IPS-18c (cell line): ENCODE results near the gene OTUD5.
"Not testable (repeated sequence)": the region's sequence is repeated elsewhere in the genome, so short reads cannot be mapped to it uniquely, and the experiment has no call there.

Source experiments
- H3K4me3 ChIP-seq: 2 replicates; pipeline ENCODE4 v1.7.0; 2013; ENCODE audit warnings: low read depth, mild to moderate bottlenecking, low read length, moderate library complexity; ENCODE audit not compliant: insufficient read depth
- H3K9me3 ChIP-seq: one replicate; pipeline ENCODE4 v1.6.1; 2013; ENCODE audit warnings: mild to moderate bottlenecking, low read length, moderate library complexity; ENCODE audit not compliant: control insufficient read depth, insufficient read depth

Gene OTUD5

DNA sequence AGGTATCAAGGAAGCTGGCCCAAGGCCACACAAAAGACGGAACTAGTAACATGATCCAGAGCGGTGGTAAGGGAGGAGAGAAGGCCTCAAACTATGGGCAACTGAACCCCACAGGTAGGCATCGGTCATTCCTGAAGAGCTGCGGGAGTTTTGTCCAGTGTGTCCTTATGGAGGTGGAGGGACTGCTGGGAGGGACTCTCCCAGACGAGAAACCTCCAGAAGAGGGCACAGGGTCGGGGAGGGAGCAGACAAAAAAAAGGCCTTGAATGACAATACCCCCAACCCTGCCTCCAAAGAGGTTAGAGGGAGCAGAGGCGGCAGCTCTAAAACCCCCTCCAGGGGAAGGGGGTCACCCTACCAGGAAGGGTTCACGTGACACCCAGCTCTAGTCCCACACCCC, 53.2 kb downstream of the OTUD5 start:
- peaks cover 14% of the 10 kb centered on the region for H3K9me3 ChIP-seq
- H3K4me3 ChIP-seq: no peak overlapping the region

DNA sequence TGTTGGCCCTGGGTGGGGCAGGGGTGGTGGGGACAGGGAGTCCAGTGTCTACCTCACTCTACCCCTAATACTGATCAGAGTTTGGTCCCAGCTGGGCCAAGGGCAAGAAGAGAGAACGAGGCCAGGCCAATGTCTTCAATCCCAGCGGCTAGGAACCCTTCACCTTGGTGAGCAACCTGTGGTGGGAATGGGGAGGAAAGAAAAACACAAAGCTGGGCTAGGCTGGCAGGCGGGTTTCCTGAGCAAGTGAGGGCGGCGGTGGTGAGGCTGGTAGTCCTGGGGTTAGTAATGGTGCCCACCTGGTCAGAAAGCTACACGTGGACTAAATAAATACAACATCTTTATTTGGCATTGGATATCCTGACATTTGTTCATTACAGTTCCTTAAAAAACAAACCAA, 54.1 kb downstream of the OTUD5 start:
- Histone ChIP-seq H3K4me3 (no peak overlapping the region), H3K9me3 (peaks cover 14% of the 10 kb centered on the region)

DNA sequence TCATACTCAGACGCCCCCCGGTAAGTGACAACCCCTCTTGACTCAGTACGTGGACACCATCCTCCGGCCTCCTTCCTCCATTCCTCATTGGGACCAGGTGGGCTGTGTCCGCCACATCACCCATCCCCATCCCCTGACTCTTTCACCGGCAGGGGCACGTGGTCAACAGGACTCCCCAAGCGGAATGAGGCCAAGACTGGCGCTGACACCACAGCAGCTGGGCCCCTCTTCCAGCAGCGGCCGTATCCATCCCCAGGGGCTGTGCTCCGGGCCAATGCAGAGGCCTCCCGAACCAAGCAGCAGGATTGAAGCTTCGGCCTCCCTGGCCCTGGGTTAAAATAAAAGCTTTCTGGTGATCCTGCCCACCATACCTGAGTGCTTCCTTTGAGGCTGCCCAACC, 54.6 kb downstream of the OTUD5 start:
- no peak overlapping the region for H3K4me3 ChIP-seq
- peaks cover 17% of the 10 kb centered on the region for H3K9me3 ChIP-seq

DNA sequence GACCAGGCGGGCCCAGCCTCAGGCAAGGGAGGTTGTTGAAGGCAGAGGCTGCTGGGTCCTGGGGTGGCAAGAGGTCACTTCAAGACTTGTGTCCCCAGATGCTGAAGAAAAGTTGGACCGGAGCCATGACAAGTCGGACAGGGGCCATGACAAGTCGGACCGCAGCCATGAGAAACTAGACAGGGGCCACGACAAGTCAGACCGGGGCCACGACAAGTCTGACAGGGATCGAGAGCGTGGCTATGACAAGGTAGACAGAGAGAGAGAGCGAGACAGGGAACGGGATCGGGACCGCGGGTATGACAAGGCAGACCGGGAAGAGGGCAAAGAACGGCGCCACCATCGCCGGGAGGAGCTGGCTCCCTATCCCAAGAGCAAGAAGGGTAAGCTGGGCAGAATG, 55.3 kb downstream of the OTUD5 start:
- peaks cover 17% of the 10 kb centered on the region for H3K9me3 ChIP-seq
- no peak overlapping the region for H3K4me3 ChIP-seq

DNA sequence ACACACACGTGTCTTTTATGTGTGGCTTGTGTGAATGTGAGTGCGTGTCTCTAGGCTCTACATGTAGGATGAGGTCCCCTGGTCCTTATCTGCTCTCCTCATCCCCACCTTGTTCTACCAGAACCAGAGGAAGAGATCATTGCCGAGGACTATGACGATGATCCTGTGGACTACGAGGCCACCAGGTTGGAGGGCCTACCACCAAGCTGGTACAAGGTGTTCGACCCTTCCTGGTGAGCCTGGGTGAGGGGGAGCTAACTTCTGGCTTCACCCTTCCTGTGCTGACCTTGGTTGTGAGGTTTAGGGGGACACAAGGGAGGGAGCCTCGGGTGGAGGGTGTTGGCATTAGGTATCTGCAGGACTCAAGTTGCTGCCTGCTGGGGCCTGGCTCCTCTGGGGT, 56.3 kb downstream of the OTUD5 start:
- peaks cover 20% of the 10 kb centered on the region for H3K9me3 ChIP-seq
- no peak overlapping the region; the same call in 1 of the 2 replicates for H3K4me3 ChIP-seq

DNA sequence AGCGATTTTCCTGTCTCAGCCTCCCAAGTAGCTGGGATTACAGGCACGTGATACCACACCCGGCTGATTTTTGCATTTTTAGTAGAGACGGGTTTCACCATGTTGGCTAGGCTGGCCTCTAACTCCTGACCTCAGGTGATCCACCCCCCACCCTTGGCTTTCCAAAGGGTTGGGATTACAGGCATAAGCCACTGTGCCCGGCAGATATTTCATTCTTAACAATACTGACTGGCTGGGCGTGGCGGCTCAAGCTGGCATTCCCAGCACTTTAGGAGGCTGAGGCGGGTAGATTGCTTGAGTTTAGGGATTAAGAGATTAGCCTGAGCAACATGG, 58.4 kb downstream of the OTUD5 start:
- Histone ChIP-seq H3K4me3 (no peak overlapping the region), H3K9me3 (peaks cover 20% of the 10 kb centered on the region)

DNA sequence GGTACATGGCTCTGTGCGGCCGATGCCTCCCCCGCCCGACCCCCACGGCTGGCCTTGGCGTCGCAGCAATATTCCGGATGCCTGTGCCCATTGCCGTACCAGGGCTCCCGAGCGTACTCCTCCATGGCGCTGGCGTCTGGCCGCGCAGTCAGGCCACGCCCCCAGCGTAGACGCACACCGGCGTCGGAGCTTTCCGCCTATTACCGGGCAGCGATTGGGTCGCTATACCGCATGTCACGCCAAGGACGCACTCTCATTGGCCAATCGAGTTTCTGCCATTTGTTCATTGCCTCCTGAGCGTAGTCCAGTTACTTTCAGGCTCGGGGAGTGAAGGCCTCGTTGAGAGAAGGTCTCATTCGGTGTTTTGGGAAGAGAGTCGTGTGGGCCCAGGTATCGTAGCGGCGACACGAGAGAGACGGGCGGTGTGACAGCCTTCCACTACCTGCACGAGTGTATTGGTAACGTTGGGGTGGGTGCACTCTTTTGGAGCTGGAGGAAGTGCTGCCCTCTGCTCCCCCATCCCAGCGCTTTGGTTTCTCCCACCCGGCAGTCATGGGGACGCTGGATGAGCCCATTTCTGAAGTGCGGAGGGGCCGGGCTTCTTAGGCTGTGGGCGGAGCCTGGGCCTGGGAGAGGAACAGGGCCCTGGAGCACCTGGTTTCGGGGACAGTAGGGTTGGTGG, 59.6 kb downstream of the OTUD5 start, which contains the start of the genes PQBP1 and TIMM17B:
TSS of gene PQBP1 (plus strand) at position 306 of the 682 bp plus-strand sequence. CDS start 580 bp downstream, outside the sequence.
TSS of gene TIMM17B (minus strand) at position 144 of the 682 bp plus-strand sequence. CDS start at position 125, 19 bp downstream.
- peaks cover 18% of the 10 kb centered on the region for H3K9me3 ChIP-seq
- peak within 1 kb of the TSS; percentile 61 for H3K4me3 ChIP-seq

DNA sequence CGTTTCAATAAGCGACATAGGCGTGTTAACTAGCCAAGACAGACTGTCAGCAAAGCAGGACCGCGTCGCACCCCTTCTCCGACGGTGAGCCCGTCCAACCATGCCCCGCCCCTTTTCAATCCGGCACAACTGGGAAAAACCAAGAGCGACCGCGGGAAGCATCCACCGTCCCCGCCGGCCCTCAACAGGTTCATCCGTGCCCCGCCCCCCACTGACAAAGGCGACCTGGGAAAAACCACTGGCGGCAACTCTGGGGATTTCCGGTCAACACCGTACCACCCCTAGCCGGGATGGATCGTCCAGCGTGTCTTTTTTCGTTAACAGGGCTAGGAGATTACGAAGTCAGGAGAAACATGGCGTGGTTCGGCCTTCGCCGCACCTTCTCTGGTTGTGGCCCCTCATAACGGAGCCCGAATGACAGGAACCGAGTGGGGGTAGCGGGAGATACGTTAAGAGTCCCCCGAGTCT, 60.2 kb downstream of the OTUD5 start:
- peaks cover 14% of the 10 kb centered on the region for H3K9me3 ChIP-seq
- peak overlapping the region; percentile 61 for H3K4me3 ChIP-seq

DNA sequence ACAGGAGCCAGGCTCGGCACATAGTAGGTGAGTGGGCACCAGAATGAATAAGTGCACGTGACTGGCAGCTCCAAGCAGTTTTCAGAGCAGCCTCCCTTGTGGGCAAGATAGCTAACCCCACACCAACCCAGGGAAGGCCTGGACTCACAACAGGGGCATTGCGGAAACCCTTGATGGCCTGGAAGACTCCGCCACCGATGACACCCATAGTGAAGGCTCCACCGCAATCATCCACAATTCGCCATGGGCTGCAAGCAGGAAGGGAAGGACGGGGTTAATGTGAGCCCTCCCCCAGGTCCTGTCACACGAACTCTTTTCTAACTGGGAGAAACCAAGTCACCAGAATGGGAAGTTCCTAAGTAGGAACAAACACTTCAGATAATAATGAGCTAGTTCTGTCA, 60.8 kb downstream of the OTUD5 start:
- H3K9me3 ChIP-seq: peaks cover 11% of the 10 kb centered on the region
- peak overlapping the region; percentile 61 for H3K4me3 ChIP-seq

DNA sequence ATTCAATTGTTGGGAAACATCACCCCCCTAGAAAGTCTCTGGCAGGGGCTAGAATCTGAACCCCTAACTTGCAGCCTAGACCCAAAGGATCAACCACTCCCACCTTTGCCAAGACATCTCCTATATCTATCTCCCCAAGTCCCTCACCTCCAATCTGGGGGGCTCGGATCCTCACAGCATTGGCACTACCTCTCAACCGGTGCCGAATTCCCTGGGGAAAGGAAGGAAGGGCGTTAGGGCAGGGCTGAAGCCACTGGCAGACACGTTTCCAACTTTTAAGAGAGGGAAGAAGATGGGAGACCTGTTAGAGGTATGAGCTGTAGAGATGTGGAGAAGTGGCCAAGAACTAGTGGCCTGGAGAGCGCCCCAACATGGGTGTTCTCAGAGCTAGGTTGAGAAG, 62.5 kb downstream of the OTUD5 start:
- no peak overlapping the region for H3K4me3 ChIP-seq
- H3K9me3 ChIP-seq: peaks cover 13% of the 10 kb centered on the region

DNA sequence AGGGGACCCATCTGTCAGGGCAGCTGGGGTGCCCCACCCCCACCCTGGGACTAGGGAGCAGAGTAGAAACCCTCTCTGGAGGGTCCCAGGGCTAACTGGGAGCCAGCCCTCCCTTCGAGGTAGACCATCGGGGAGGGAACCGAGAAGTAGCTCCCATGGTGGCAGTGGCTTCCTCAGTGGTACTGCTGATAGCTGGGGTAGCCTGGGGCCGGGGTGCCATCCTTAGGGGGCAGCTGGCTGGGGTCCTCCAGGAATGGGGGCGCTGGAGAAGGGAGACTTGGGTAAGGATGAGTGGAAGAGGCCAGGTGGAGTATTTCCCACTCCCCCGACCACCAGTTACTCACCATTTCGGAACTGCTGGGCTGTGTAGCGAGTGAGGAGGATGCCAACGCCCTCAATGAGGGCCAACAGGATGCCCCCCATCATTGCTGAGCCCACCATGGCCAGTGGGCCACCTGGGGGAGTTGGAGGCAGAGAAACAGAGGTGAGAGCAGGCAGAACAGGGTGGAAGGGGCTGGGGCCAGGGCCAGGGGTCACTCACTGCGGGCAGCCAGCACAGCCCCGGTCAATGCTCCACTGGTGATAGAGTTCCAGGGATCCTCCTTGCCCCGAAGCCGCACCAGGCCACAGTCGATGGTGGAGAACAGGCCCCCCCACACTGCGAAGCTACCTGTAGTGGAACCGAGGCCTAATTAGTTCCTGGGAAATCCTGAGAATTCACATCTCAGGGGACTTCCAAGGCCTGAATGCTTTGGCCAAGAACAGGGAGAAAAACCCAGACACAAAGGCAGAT, 63.7 kb downstream of the OTUD5 start:
- peaks cover 8% of the 10 kb centered on the region for H3K9me3 ChIP-seq
- no peak overlapping the region for H3K4me3 ChIP-seq

DNA sequence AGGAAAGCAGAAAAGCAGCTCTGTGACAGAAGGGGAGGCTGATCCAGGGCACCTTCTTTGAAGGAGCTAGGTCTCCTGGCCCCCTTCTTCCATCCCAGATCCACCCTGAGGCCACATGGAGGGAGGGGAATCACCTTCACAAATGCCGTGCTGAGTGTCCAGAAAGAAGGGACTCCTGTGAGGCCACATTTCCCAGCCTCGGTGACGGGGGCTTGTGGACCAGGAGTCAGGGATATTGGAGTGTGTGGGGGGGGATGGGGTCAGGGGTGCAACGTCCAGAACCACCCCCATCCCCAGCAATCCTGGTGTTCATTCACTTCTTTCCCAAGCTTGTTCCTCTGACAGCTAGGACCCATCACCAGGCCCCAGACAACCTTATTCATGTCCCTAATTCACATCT, 64.5 kb downstream of the OTUD5 start:
- H3K4me3 ChIP-seq: no peak overlapping the region
- H3K9me3 ChIP-seq: peaks cover 7% of the 10 kb centered on the region

DNA sequence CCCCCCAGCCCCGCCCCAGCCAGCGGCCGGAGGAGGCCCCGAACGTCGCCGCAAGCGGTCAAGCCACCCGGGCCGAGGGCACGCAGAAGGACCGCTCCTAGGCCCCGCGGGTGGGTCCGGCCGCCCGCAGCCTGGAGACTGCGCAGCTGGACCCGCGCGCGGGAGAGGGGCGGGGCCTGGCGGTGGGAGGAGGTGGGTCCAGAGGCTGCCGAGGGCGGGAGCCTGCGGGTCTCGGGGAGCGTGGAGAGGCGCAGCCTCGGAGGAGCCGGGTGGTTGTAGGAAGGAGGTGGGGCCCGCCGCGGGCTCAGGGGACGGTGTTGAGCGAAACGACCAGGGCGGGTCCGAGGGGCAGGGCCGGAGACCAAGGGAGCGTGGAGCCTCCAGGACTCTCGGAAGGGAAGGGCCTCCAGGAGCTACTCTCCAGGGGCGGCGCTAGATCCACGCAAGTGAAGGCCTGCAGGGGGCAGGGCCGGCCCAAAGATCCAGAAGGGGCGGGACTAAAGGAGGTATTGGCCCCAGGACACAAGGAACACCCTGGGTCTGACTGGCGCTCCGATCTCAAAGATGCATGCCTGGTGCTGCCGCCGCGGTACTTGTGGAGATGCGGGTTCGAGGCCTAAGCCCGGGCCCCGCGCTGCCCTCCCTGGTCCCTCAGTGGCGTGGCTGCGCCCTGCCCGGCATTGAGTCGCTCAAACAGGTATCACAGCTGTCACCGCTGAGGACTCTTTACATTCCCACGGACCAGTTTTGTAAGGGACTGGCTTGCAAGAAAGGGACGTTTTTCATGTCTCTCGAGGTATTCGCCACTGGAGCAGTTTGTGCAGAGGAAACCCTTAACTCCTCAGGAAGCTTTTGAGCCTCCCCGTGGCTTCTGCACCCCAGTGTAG, 65.8 kb downstream of the OTUD5 start:
- Histone ChIP-seq H3K4me3 (peak overlapping the region; percentile 52), H3K9me3 (peaks cover 2% of the 10 kb centered on the region)

DNA sequence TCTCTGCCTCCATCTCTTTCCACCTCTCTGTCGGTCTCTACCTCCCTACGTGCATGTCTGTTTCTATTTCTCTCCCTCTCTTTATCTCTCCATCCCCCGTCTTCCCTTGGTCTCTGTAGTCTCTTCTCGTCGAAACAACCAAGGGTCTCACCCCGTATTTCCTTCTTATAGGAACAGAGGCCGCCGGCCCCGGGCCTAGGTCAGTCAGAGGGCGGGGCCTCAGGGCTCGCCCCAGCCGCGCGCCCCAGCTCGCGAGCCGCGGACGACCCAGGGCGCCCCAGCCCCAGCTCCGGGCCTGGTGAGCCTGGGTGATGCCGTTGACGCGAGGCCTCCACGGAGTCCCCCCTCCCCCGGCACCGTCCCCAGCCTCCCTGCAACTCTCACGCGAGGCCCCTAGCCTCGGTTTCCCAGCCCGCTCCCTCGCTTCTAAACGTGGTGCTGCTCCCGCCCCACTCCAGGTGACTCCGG, 66.4 kb downstream of the OTUD5 start:
- H3K9me3 ChIP-seq: peaks cover 5% of the 10 kb centered on the region
- H3K4me3 ChIP-seq: peak overlapping the region; percentile 52; the same call in 1 of the 2 replicates

DNA sequence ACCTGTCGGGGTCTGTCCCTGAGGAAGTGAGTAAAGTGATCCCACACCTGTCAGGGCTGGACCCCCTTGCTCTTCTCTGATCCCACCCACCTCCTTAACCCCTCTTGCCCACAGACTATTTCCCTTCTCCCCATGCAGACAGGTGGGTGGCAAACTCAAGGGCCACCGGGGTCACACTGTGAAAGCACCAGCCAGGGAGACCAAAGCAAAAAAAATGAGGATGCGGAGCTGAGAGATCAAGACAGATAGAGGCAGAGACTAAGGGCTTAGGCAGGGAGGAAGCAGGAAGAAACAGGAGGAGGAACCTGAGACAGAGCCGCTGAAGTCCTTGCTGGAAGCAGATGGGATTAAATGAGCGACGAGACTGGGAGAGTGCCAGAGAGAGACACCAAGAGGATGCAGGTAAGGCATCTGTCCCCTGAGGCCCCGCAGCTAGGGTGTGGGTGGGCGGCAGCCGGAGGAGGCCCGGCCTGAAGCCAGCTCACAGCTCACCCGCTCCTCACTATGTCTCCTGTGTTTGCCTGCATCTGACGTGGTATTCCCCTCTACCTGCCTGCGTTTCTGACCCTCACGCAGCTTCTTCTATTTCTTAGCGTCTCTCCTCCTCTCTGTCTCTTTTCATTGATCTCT, 67.0 kb downstream of the OTUD5 start:
- Histone ChIP-seq H3K9me3 (peaks cover 5% of the 10 kb centered on the region), H3K4me3 (peak overlapping the region; percentile 52; the same call in 1 of the 2 replicates)

DNA sequence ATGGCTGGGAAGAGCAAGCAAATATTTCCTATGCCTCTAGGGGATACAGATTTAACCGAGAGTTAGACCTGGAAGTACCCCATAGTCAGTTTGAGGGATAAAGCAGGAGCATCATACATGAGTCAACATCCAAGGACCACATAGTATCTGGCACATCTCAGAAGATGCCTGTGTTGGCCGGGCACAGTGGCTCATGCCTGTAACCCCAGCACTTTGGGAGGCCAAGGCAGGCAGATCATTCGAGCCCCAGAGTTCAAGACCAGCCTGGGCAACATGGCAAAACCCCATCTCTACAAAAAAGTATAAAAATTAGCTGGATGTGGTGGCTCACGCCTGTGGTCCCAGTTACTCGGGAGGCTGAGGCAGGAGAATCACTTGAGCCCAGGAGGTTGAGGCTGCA, 70.8 kb downstream of the OTUD5 start:
- not testable (repeated sequence) for H3K4me3 ChIP-seq, H3K9me3 ChIP-seq

DNA sequence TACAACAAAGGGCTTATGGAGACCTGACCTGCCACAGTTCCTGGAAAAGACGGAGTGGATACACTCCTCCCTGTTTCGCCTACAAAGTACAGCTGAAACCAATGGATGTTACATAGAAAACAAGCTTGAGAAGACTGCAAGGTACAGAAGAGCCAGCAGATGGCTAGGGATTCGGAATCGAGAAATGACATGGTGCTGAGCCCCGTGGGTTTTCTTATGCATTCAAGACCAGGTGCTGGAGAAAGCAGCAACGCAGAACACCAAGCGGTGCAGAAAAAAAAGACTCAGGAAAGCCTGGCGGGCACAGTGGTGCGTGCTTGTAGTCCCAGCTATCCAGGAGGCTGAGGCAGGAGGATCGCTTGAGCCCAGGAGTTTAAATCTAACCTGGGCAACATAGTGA, 73.7 kb downstream of the OTUD5 start:
- Histone ChIP-seq H3K4me3 (no peak overlapping the region), H3K9me3 (peaks cover 7% of the 10 kb centered on the region)
